ENCODE data around the gene MYBPHL. TPM values are rescaled to one million over a fixed set of nuclear protein-coding genes. Genes with fewer than 3 reads are reported as not detected.

The MYBPHL gene
- total RNA-seq, 4 donors from 2014 or later: not detected

DNA sequence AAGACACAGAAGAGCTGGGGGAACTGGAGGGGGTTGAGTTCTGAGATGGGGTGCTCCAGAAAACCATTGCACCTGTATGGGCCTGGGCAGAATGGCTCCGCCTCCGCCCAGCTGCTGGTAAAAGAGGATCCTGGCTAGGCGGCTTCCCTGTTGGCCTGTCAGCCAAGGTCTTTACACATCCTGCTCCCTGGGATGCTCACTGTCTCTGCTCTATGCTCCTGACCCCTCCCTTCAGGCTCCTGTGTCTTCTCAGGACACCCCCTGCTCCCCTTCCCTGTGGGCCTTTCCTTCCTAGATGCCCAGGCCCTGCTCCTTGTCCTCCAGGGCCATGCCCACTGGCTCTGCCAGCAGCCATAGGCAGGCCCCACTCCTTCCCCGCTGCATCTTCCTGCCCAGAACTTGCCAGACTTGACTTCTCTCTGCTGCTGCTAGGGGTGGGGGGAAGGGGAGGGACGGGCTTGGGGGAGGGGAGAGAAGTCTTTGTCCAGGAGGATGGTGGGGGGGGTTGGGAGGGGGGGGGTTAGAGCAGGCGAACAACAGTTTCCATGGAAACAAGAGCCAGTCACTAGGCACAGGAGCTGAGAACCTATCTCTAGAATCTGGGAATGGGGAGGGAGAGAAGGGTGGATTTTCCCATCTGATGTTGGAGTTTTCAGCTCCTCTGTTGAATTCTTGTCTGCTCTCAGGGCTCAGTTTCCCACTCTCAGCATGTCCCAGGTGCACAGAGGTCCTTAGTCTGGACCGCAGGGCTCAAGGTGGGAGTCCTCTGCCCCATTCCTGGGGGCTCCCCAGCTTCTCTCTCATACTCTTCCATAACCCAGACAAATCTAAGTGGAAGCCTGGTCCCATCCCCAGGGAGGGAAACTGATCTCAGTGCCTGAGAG lies 46.9 kb downstream of the MYBPHL start:
- no peak for TF ChIP-seq EP300 (IDR thresholded peaks at IDR 0.05)
- TF ChIP-seq, protein P1, sequence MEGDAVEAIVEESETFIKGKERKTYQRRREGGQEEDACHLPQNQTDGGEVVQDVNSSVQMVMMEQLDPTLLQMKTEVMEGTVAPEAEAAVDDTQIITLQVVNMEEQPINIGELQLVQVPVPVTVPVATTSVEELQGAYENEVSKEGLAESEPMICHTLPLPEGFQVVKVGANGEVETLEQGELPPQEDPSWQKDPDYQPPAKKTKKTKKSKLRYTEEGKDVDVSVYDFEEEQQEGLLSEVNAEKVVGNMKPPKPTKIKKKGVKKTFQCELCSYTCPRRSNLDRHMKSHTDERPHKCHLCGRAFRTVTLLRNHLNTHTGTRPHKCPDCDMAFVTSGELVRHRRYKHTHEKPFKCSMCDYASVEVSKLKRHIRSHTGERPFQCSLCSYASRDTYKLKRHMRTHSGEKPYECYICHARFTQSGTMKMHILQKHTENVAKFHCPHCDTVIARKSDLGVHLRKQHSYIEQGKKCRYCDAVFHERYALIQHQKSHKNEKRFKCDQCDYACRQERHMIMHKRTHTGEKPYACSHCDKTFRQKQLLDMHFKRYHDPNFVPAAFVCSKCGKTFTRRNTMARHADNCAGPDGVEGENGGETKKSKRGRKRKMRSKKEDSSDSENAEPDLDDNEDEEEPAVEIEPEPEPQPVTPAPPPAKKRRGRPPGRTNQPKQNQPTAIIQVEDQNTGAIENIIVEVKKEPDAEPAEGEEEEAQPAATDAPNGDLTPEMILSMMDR (IDR thresholded peaks at IDR 0.05): no peak
- H3K4me1 ChIP-seq: peaks cover 10 to 36% (median 30%) of the 10 kb centered on the region in 4 donors
- H3K9me3 ChIP-seq: no peaks in the 10 kb centered on the region
- WGBS: 74% methylated on average over 7 of the region's 7 CpGs
- no peak overlapping the region for H3K4me3 ChIP-seq
- DNase-seq (ENCODE audit: extremely low spot score): no peak
- intact Hi-C loops (cut with DNase I): loop anchor here (5.0 kb wide), 1 partner anchor 142 kb away; no protein-coding TSS in a partner anchor
- H3K36me3 ChIP-seq: peaks cover 0 to 49% (median 28%) of the 10 kb centered on the region in 4 donors
- H3K27me3 ChIP-seq: no peaks in the 10 kb centered on the region
- no peak overlapping the region for H3K27ac ChIP-seq (replicated peaks in 1 of 4)

DNA sequence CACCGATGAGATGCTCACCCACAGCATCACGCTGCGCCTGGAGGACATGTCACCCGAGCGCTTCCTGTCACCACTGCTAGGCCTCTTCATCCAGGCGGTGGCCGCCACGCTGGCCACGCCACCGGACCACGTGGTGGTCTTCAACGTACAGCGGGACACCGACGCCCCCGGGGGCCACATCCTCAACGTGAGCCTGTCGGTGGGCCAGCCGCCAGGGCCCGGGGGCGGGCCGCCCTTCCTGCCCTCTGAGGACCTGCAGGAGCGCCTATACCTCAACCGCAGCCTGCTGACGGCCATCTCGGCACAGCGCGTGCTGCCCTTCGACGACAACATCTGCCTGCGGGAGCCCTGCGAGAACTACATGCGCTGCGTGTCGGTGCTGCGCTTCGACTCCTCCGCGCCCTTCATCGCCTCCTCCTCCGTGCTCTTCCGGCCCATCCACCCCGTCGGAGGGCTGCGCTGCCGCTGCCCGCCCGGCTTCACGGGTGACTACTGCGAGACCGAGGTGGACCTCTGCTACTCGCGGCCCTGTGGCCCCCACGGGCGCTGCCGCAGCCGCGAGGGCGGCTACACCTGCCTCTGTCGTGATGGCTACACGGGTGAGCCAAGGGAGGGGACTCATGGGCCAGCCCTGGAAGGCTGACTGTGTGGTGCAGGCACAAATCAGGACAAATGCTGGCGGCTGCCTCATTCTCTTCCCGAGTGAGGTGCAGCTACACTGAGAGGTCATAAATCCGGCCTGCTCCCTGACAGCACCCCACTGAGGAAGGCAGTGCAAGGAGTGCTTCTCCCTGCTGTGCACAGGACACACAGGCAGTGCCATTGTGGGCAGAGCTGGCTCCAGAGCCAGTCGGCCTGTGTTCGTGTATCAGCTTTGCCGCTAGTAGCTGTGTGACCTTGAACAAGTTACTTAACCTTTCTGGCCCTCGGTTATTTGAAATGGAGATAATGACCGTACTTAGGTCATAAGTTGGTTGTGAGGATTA lies 48.0 kb downstream of the MYBPHL start:
- no peaks in the 10 kb centered on the region for H3K27me3 ChIP-seq
- TF ChIP-seq POLR2A (IDR thresholded peaks at IDR 0.05; ENCODE audit: low read depth) (no peak), EP300 (IDR thresholded peaks at IDR 0.05) (no peak), POLR2AphosphoS5 (IDR thresholded peaks at IDR 0.05) (no peak)
- TF ChIP-seq, protein P1 (IDR thresholded peaks at IDR 0.05): no peak
- H3K36me3 ChIP-seq: peaks cover 0 to 40% (median 24%) of the 10 kb centered on the region in 4 donors
- H3K4me1 ChIP-seq: peaks cover 20 to 40% (median 36%) of the 10 kb centered on the region in 4 donors
- intact Hi-C loops (cut with DNase I): no loop called here
- no peak overlapping the region for H3K27ac ChIP-seq (replicated peaks in 1 of 4)
- H3K4me3 ChIP-seq: no peak overlapping the region
- no peaks in the 10 kb centered on the region for H3K9me3 ChIP-seq
- WGBS: 91% methylated on average over 47 of the region's 69 CpGs
- DNase-seq (ENCODE audit: extremely low spot score): no peak

DNA sequence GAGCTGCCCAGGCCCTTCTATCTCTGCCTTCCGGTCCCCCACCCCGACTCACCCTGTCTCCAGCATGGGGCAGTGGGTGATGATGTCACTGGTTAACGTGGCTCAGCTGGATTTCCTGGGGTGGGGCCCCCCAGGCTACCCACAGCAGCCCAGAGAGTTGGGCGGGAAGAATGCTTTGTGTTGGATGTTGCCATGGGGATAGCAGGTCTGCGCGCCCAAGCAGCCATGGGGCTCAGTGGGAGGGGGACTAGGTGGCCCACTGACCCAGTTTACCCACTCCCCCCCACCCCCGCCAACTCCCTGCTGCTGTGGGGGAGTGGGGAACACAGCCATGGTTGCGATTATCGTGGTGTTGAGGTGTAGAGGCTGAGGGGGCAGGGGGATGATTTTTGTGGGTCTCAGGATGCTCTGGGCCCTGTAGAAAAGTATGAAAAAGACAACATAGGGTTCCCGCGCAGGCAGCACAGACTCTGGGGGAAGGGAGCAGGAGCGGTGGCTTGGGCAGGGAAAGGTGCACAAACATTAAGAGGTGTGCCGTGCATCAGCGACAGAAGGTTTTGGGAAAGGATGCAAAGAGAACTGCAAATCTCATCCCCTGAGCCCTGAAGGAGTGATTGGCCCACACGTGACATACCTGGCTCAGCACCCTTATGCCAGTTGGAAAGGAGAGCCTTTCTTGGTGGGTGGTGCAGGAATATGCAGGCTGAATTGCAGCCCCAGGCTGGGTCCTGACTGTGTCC lies 49.0 kb downstream of the MYBPHL start:
- Histone ChIP-seq H3K4me1 (peaks cover 22 to 40% (median 36%) of the 10 kb centered on the region in 4 donors), H3K27ac (replicated peaks in 1 of 4) (no peak overlapping the region), H3K27me3 (no peaks in the 10 kb centered on the region), H3K9me3 (no peaks in the 10 kb centered on the region), H3K36me3 (peaks cover 0 to 40% (median 24%) of the 10 kb centered on the region in 4 donors), H3K4me3 (no peak overlapping the region)
- intact Hi-C loops (cut with DNase I): no loop called here
- no peak for TF ChIP-seq POLR2A (IDR thresholded peaks at IDR 0.05; ENCODE audit: low read depth)
- no peak for TF ChIP-seq POLR2AphosphoS5 (IDR thresholded peaks at IDR 0.05)
- TF ChIP-seq EP300 (IDR thresholded peaks at IDR 0.05): no peak
- TF ChIP-seq, protein P1 (IDR thresholded peaks at IDR 0.05): no peak
- 71% methylated on average over 14 of the region's 15 CpGs for WGBS
- no peak for DNase-seq (ENCODE audit: extremely low spot score)

DNA sequence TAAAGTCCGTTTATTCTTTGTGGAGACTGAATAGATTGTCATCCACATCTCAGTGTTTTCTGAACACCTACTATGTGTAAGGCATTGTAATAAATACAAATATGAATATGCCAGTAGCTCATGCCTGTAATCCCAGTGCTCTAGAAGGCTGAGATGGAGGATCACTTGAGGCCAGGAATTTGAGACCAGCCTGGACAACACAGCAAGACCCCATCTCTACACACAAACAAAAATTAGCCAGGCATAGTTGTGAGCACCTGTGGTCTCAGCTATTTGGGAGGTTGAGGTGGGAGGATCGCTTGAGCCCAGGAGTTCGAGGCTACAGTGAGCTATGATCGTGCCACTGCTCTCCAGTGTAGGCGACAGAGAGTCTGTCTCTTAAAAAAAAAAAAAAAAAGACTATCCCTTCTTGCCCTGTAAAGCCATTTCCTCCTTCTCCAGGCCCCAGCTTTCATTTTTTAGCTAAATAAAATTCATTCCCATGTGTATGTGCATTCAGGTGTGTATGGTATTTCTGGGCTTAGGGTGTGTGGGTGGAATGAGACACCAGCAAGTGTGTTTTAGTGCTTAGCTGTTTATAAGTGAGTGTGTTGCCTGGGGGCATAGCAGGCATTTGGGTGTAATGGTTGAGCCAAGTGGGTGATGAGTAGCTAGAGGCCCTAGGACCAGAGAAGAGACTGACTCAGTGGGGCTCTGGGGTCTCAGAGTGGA lies 49.7 kb downstream of the MYBPHL start:
- intact Hi-C loops (cut with DNase I): no loop called here
- Histone ChIP-seq H3K4me3 (no peak overlapping the region), H3K27me3 (no peaks in the 10 kb centered on the region), H3K36me3 (peaks cover 0 to 35% (median 21%) of the 10 kb centered on the region in 4 donors), H3K27ac (replicated peaks in 1 of 4) (no peak overlapping the region), H3K9me3 (no peaks in the 10 kb centered on the region), H3K4me1 (peaks cover 22 to 40% (median 36%) of the 10 kb centered on the region in 4 donors)
- no peak for DNase-seq (ENCODE audit: extremely low spot score)
- 88% methylated on average over 5 of the region's 5 CpGs for WGBS
- TF ChIP-seq POLR2AphosphoS5 (IDR thresholded peaks at IDR 0.05) (no peak), POLR2A (IDR thresholded peaks at IDR 0.05; ENCODE audit: low read depth) (no peak), EP300 (IDR thresholded peaks at IDR 0.05) (no peak)
- TF ChIP-seq, protein P1 (IDR thresholded peaks at IDR 0.05): no peak
